ENCODE measurements around the gene KLRK1. TPM values are rescaled to one million over a fixed set of nuclear protein-coding genes. Genes with fewer than 3 reads are reported as not detected.
A peak's percentile ranks its signal among the peaks of the same experiment; 100 is the strongest.

The KLRK1 gene
- total and polyA plus RNA-seq, 2 of the 4 experiments (the other 2 are of a cell fraction): not detected

DNA sequence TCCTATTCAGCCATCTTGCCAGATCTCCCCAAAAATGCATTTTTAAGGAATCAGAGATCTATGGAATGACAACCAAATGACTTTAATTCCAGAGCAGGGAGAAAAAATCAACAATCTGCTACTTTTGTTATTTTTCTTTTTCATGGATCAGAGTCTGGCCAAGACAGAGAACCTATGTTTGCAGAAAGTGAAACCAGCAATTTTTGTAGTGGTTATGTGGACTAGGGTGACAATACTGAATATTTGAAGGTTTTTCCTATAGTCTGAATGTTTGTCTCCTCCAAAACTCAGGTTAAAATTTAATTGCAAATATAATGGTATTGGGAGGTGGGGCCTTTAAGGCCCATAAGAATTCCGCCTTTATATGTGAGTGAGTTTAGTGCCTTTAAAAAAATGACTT lies 30.9 kb downstream of the KLRK1 start:
- Histone ChIP-seq H4K5ac (ENCODE audit: low read depth, low read length) (no peak overlapping the region), H3K9me3 (ENCODE audit: control insufficient read depth, insufficient read depth, low read length) (no peaks in the 10 kb centered on the region), H2BK120ac (ENCODE audit: low read depth, low read length) (no peak overlapping the region), H4K91ac (ENCODE audit: insufficient read depth, low read depth, low read length) (no peak overlapping the region), H3K4ac (ENCODE audit: low read depth, low read length) (no peak overlapping the region), H3K4me3 (ENCODE audit: insufficient read depth, low read depth, low read length) (no peak overlapping the region), H3K4me1 (ENCODE audit: control insufficient read depth, insufficient read depth, low read length) (peaks cover 13% of the 10 kb centered on the region; the same call in 1 of the 2 replicates), H2BK20ac (ENCODE audit: low read depth, low read length) (no peak overlapping the region), H3K18ac (ENCODE audit: low read depth, low read length) (no peak overlapping the region), H3K27ac (ENCODE audit: insufficient read depth, low read length) (no peak overlapping the region), H3K4me2 (ENCODE audit: low read depth, low read length) (peak overlapping the region; percentile 53; the same call in 1 of the 2 replicates), H3K9ac (ENCODE audit: low read depth, low read length) (no peak overlapping the region), H2AK9ac (replicated peaks; ENCODE audit: low read depth, low read length, poor library complexity) (no peak overlapping the region), H2BK15ac (ENCODE audit: low read depth, low read length) (no peak overlapping the region), H4K20me1 (ENCODE audit: insufficient read depth, low read length) (no peaks in the 10 kb centered on the region), H3K27me3 (ENCODE audit: control insufficient read depth, insufficient read depth, low read length) (no peaks in the 10 kb centered on the region), H2AK5ac (ENCODE audit: low read depth, low read length) (no peak overlapping the region), H3K56ac (ENCODE audit: extremely low read depth, insufficient read depth, low read length) (no peak overlapping the region), H2AFZ (replicated peaks; ENCODE audit: low read length, poor library complexity) (no peak overlapping the region), H4K8ac (ENCODE audit: low read depth in 2 of 2, low read length in 2 of 2) (no peak overlapping the region), H3K9me1 (ENCODE audit: insufficient read depth, low read length) (no peaks in the 10 kb centered on the region), H3K79me1 (ENCODE audit: low read depth in 1 of 2, low read length in 2 of 2) (no peaks in the 10 kb centered on the region), H3K36me3 (ENCODE audit: control insufficient read depth, insufficient read depth, low read length) (no peaks in the 10 kb centered on the region), H3K14ac (replicated peaks; ENCODE audit: low read depth, low read length) (no peak overlapping the region), H2BK5ac (ENCODE audit: low read depth, low read length, poor library complexity, severe bottlenecking) (no peak overlapping the region), H3K23ac (ENCODE audit: low read depth, low read length) (no peak overlapping the region)
- ChIA-PET CTCF (interaction anchor here (0.6 kb wide), 1 partner anchor 616 kb away, joined by 3 read pairs; no protein-coding TSS in a partner anchor), POLR2A (ENCODE audit: unreplicated experiment) (no interaction called here)
- in situ Hi-C loops (cut with MboI; ENCODE audit: low sequenced_read_pairs) (no loop called here), intact Hi-C loops (cut with micrococcal nuclease) (no loop called here), dilution Hi-C loops (cut with HindIII; ENCODE audit: low sequenced_read_pairs, unreplicated experiment) (no loop called here)
- ATAC-seq (ENCODE audit: low read depth) (no peak), DNase-seq (no peak)
- TF ChIP-seq RAD21 (IDR thresholded peaks at IDR 0.05; ENCODE audit: low read length) (no peak), MAZ (IDR thresholded peaks at IDR 0.05; ENCODE audit: borderline replicate concordance, low read depth, low read length) (no peak), CEBPB (IDR thresholded peaks at IDR 0.05; ENCODE audit: low read depth, low read length) (no peak), FOS (IDR thresholded peaks at IDR 0.05; ENCODE audit: low read depth, low read length) (no peak), RFX5 (IDR thresholded peaks at IDR 0.05; ENCODE audit: low read depth, low read length) (no peak), MXI1 (IDR thresholded peaks at IDR 0.05; ENCODE audit: borderline replicate concordance, low read depth, low read length) (no peak), CHD1 (IDR thresholded peaks at IDR 0.05; ENCODE audit: low read depth, low read length) (no peak), NFE2L2 (IDR thresholded peaks at IDR 0.05; ENCODE audit: low read depth, low read length) (no peak)
- TF ChIP-seq, protein P1, sequence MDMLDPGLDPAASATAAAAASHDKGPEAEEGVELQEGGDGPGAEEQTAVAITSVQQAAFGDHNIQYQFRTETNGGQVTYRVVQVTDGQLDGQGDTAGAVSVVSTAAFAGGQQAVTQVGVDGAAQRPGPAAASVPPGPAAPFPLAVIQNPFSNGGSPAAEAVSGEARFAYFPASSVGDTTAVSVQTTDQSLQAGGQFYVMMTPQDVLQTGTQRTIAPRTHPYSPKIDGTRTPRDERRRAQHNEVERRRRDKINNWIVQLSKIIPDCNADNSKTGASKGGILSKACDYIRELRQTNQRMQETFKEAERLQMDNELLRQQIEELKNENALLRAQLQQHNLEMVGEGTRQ (IDR thresholded peaks at IDR 0.05; ENCODE audit: low read depth, low read length): no peak
- TF ChIP-seq, protein P2, sequence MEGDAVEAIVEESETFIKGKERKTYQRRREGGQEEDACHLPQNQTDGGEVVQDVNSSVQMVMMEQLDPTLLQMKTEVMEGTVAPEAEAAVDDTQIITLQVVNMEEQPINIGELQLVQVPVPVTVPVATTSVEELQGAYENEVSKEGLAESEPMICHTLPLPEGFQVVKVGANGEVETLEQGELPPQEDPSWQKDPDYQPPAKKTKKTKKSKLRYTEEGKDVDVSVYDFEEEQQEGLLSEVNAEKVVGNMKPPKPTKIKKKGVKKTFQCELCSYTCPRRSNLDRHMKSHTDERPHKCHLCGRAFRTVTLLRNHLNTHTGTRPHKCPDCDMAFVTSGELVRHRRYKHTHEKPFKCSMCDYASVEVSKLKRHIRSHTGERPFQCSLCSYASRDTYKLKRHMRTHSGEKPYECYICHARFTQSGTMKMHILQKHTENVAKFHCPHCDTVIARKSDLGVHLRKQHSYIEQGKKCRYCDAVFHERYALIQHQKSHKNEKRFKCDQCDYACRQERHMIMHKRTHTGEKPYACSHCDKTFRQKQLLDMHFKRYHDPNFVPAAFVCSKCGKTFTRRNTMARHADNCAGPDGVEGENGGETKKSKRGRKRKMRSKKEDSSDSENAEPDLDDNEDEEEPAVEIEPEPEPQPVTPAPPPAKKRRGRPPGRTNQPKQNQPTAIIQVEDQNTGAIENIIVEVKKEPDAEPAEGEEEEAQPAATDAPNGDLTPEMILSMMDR (conservative IDR thresholded peaks at IDR 0.05; ENCODE audit: low read depth, low read length): no peak
- WGBS, 2 experiments (ENCODE audit: extremely low coverage in 2 of 2, insufficient read length in 1 of 2): no CpG with 5 or more reads among the region's 1 CpG
- BruUV-seq (replicated peaks): no TSS peak
